AG04450 (cell line): ENCODE data around the gene GATA1. TPM values are rescaled to one million over a fixed set of nuclear protein-coding genes. Genes with fewer than 3 reads are reported as not detected.

ENCODE experiments used
- CTCF ChIA-PET: fragments of 300-600, 350-600 bp; formaldehyde crosslinking; extraction: SDS; loops from one replicate; lab custom pipeline; 2022; ENCODE audit warnings: antibody characterized with exemption, inconsistent platforms; lab: Charles Lee
- POLR2A ChIA-PET: fragments of 350-600 bp; formaldehyde crosslinking; extraction: SDS; loops from one replicate; lab custom pipeline; 2021; ENCODE audit warnings: antibody characterized with exemption, inconsistent platforms; lab: Yijun Ruan, JAX
- DNase-seq: peaks from one replicate; pipeline ENCODE4 v3.0.0-alpha.2; 2011; ENCODE audit warnings: low read depth, low spot score
- H3K27ac ChIP-seq: one replicate; pipeline ENCODE4 v1.5.1; 2012; ENCODE audit warnings: low read depth, low read length, control low read depth
- H3K27me3 ChIP-seq: one replicate; pipeline ENCODE4 v1.6.0; 2012; ENCODE audit warnings: low read length; ENCODE audit not compliant: control insufficient read depth, insufficient read depth
- H3K4me3 ChIP-seq: 2 replicates; pipeline ENCODE4 v1.5.1; 2011; ENCODE audit warnings: mild to moderate bottlenecking, low read depth, low read length, control low read depth
- H3K9me3 ChIP-seq: 2 replicates; pipeline ENCODE4 v1.5.1; 2012; ENCODE audit warnings: low read length; ENCODE audit not compliant: control insufficient read depth, insufficient read depth
- polyA plus RNA-seq: library from polyadenylated mRNA; depleted of rRNA; stranded (reverse); fragments of >200 nt; gene quantifications from 2 replicates; pipeline ENCODE4 v1.2.3, GENCODE V29; 2011
- TF ChIP-seq, protein P1 (sequence below): IDR thresholded peaks from 2 replicates; pipeline ENCODE4 v1.5.1; 2011; ENCODE audit warnings: low read depth, low read length, control low read depth, inconsistent platforms

The GATA1 gene
- polyA plus RNA-seq, 1 experiment: not detected

DNA sequence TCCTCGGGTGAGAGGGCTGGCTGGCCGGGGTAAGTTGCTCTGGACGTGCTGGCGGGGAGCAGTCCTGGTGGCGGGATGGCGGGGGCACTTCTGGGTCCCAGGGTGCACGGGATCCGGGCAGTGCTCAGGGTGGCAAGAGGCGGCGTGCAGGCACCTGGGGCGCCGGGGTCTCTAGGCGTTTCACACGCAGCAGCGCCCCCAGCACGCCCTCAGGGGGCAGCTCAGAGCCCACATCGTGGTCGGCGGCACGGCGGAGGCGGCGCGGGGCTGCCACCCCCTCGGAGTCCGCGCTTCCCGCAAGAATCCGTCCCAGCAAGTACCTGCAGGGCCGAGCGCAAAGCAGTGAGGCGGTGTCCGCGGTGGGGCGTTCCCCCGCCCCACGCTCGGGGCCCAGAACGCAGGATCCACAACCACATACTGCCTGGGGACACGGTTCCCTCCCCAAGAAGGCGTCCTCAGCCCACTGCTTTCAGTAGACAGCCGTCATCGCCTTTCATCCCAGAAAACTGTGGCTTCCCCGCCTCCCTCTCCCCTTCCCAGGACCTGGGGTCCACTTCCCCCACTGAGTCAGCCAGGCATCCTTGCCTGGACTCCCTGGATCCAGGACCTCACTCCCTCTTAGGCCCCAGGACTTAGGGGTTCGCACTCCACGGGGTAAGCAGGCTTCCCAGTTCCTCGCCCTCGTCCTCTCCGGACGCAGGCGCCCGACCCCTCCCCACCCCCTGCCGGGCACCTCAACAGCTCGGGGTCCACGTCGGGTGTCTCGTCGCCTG is 44.9 kb downstream of the GATA1 start:
- Histone ChIP-seq H3K9me3 (no peaks in the 10 kb centered on the region; the same call in 1 of the 2 replicates), H3K4me3 (no peak overlapping the region), H3K27ac (no peak overlapping the region), H3K27me3 (peaks cover 20% of the 10 kb centered on the region)
- TF ChIP-seq, protein P1, sequence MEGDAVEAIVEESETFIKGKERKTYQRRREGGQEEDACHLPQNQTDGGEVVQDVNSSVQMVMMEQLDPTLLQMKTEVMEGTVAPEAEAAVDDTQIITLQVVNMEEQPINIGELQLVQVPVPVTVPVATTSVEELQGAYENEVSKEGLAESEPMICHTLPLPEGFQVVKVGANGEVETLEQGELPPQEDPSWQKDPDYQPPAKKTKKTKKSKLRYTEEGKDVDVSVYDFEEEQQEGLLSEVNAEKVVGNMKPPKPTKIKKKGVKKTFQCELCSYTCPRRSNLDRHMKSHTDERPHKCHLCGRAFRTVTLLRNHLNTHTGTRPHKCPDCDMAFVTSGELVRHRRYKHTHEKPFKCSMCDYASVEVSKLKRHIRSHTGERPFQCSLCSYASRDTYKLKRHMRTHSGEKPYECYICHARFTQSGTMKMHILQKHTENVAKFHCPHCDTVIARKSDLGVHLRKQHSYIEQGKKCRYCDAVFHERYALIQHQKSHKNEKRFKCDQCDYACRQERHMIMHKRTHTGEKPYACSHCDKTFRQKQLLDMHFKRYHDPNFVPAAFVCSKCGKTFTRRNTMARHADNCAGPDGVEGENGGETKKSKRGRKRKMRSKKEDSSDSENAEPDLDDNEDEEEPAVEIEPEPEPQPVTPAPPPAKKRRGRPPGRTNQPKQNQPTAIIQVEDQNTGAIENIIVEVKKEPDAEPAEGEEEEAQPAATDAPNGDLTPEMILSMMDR: no peak
- DNase-seq: no peak
- ChIA-PET CTCF (no interaction called here), POLR2A (no interaction called here)

DNA sequence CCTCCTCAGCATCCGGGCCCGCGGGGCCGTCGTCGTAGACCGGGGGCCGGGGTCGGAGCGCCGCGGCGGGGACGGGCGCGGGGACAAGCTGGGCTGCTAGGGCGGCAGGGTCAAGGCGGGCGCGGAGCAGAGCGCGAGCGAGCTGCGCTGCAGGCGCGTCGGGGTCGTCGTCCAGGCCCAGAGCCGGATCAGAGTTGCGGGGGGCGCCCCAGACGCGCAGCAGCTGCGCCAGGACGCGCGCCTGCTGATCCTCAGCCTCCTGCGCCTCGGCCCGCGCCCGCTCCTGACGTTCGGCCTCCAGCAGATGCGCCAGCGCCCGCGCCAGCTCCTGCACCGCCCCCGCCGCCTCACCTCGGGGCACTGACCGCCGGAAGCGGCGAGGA is 45.5 kb downstream of the GATA1 start:
- no peak for DNase-seq
- no peak overlapping the region for H3K4me3 ChIP-seq
- H3K9me3 ChIP-seq: no peaks in the 10 kb centered on the region; the same call in 1 of the 2 replicates
- POLR2A ChIA-PET: no interaction called here
- TF ChIP-seq, protein P1: no peak
- H3K27ac ChIP-seq: no peak overlapping the region
- H3K27me3 ChIP-seq: peaks cover 20% of the 10 kb centered on the region
- CTCF ChIA-PET: no interaction called here

DNA sequence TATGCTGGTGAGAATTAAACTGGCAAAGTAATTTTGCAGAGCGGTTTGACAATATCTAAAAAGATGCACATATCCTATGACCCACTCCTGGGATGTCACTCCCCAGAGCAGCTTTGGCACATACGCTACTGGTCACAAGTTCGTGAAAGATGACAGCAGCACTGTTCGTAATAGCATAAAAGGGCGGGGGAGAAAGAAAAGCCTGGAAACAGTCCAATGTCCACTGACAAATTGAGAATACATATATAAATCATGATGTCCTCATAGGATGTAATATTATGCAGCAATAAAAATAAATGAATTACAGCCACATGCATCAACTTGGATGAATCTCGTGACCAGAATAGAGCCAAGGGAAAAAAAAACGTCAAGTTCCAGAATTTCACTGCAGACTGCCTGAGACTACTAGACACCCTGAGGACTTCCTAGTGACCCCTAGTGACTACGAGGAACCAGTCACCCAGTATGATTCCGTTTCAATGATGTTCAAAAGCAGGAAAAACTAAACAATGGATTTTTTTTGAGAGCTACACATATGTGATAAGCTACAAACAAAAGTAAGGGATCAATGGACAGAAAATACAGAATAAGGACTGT is 47.2 kb downstream of the GATA1 start:
- POLR2A ChIA-PET: no interaction called here
- CTCF ChIA-PET: no interaction called here
- TF ChIP-seq, protein P1: no peak
- Histone ChIP-seq H3K4me3 (no peak overlapping the region), H3K27me3 (peaks cover 20% of the 10 kb centered on the region), H3K27ac (no peak overlapping the region), H3K9me3 (no peaks in the 10 kb centered on the region)
- DNase-seq: no peak

DNA sequence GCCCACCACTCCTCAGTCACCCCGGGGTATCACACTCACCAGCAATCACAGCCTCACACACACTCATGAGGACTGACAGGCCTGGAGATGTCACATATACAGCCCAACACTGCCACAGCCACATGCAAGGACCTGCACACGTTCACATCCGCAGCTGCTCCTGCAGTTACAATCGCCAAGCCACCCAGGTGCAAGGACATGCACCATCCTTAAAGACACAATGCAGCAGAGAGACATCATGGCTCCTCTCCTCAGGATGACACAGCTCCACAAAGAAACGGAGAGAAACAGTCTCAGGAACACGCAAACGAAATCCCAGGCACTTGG is 48.0 kb downstream of the GATA1 start:
- no peak overlapping the region for H3K27ac ChIP-seq
- CTCF ChIA-PET: no interaction called here
- DNase-seq: no peak
- POLR2A ChIA-PET: no interaction called here
- H3K4me3 ChIP-seq: no peak overlapping the region
- no peaks in the 10 kb centered on the region for H3K9me3 ChIP-seq
- peaks cover 20% of the 10 kb centered on the region for H3K27me3 ChIP-seq
- TF ChIP-seq, protein P1: no peak

DNA sequence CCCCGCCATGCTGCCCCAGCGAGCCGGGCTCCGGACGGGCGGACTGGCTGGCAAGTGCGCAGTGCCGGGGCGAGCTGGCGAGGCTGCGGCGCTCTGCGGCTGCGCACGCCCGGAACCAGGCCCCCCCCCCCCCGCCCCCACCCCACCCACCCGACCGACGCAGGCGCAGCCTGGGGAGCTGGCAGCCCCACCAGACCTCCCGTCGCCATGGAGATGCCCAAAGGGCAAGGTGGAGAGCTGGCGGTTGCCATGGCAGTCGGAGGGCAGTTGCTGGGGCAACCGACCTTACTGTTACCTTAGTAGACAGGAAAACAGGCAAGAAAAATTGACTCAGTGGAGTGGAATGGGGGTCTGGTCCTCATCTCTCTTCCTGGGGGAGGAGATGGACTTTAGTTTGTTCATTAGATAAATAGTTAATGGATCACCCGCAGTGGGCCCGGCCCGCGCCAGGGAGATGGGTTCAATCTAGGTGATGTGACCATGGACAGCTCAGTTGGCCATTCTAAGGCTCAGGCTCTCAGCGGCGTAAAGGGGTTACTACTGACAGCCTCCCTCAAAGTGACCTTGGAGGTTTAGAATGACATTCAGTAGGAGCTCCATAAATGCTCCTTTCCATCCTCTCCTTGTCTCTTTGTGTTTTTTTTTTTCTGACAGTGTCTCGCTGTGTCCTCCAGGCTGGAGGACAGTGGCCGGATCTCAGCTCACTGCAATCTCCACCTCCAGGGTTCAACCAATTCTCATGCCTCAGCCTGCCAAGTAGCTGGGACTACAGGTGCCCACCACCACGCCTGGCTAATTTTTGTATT is 49.3 kb downstream of the GATA1 start, which contains the start of gene PCSK1N:
Gene PCSK1N (minus strand): TSS at position 87 of the 806 bp plus-strand sequence. CDS start 78 bp downstream, at position 9.
- Histone ChIP-seq H3K27ac (no peak within 1 kb of the TSS), H3K9me3 (no peaks in the 10 kb centered on the region), H3K27me3 (peaks cover 20% of the 10 kb centered on the region), H3K4me3 (no peak within 1 kb of the TSS)
- DNase-seq: no peak
- CTCF ChIA-PET: no interaction called here
- POLR2A ChIA-PET: no interaction called here
- TF ChIP-seq, protein P1: no peak
